Subcutaneous adipose tissue (tissue), 4 donors: ENCODE results near the gene AKR1C3. TPM values are rescaled to one million over a fixed set of nuclear protein-coding genes. Genes with fewer than 3 reads are reported as not detected.

Source experiments
- small RNA-seq: library from RNA; depleted of rRNA; stranded (forward); fragments of <200 nt; gene quantifications from one replicate; pipeline ENCODE3, GENCODE V24; 2016
- total RNA-seq, 4 donors: library from RNA; depleted of rRNA; stranded (reverse); fragments of >200 nt; gene quantifications; one replicate each; pipeline ENCODE4 v1.1.0, GENCODE V29; 2016
- TF ChIP-seq, protein P1 (sequence below): fragments of 450-650 bp; IDR thresholded peaks from one replicate; pipeline ENCODE4 v1.5.1; 2016; ENCODE audit warnings: low read depth, mild to moderate bottlenecking, control low read depth, antibody characterized with exemption, moderate library complexity

Gene AKR1C3
- total RNA-seq, 4 donors from 2014 or later: 124 to 226 (median 166) TPM

- TF ChIP-seq, protein P1, sequence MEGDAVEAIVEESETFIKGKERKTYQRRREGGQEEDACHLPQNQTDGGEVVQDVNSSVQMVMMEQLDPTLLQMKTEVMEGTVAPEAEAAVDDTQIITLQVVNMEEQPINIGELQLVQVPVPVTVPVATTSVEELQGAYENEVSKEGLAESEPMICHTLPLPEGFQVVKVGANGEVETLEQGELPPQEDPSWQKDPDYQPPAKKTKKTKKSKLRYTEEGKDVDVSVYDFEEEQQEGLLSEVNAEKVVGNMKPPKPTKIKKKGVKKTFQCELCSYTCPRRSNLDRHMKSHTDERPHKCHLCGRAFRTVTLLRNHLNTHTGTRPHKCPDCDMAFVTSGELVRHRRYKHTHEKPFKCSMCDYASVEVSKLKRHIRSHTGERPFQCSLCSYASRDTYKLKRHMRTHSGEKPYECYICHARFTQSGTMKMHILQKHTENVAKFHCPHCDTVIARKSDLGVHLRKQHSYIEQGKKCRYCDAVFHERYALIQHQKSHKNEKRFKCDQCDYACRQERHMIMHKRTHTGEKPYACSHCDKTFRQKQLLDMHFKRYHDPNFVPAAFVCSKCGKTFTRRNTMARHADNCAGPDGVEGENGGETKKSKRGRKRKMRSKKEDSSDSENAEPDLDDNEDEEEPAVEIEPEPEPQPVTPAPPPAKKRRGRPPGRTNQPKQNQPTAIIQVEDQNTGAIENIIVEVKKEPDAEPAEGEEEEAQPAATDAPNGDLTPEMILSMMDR: no peak
Measured at GRCh38 chr10:5143137-5143536, 48.9 kb downstream of the AKR1C3 start.

- TF ChIP-seq, protein P1: no peak
Measured at GRCh38 chr10:5146920-5147254, 52.7 kb downstream of the AKR1C3 start.

DNA sequence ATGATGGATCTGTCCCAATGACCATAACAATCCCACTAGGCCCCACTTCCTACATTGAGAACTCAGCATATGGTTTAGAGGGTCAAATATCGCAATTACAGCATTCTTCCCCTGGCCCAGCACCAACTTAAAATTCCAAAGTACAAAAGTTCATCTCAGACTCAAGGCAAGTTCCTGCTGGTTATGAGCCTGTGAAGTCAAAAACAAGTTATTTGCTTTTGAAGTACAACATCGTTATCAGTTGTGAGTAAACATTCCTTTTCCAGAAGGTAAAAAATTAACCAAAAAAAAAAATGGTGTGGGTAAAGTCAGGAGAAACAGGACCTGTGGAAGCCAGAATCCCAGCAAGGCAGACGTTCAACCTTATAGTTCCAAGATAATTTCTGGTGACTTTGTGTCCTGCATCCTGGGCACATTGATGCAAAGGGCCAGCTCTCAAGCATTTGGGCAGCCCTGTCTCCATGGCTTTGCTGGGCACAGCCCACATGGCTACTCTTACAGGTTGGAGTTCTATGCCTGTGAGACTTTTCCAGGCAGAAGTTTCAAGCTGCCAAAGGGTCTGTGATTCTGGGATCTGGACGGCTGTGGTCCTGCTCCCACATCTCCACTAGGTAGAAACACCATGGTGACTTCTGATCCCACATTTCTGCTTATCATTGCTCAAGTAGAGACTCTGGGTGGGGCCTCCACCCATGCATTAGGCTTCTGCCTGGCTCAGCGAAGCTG, 53.2 kb downstream of the AKR1C3 start:
- TF ChIP-seq, protein P1: no peak

- TF ChIP-seq, protein P1: no peak
Measured at GRCh38 chr10:5147981-5148677, 53.9 kb downstream of the AKR1C3 start.

GRCh38 chr10:5148678-5149032, 54.4 kb downstream of the AKR1C3 start:
- TF ChIP-seq, protein P1: no peak

GRCh38 chr10:5151076-5151475, 56.9 kb downstream of the AKR1C3 start:
- TF ChIP-seq, protein P1: no peak

DNA sequence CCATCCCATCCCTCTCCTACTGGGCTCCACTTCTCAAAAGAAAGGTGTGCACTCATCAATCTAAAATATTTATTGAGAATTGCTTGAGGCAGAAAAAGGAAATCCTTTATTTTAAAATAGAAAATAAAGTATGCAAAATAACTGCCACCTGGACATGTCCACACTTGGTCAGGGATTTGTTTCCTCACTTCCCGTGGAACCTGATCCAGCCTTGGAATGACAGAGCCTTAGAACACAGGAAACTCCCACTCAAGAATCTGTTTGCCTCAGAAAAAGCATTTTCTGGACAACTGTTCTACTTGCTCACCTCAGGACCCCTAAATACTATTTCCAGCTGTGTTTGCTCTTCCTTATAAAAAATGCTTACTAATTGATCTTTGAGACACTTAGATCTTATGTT, 61.7 kb downstream of the AKR1C3 start:
- TF ChIP-seq, protein P1: no peak

Small RNA genes lying within 50 kb of the gene (small RNA-seq; reads per million reads assigned to genes)
- not detected for gene RF00096

Other genes with a start within 250 kb of the AKR1C3 start
- gene AKR1C1, start 131.0 kb upstream of the AKR1C3 start, total RNA-seq: 100 to 1,000 TPM; 193 to 430 (median 270) TPM
- 100 to 1,000 TPM; 281 to 306 (median 295) TPM for gene AKR1C2, start 90.6 kb upstream of the AKR1C3 start, total RNA-seq
- gene AKR1C8, start 90.7 kb downstream of the AKR1C3 start, total RNA-seq: 1 to 10 TPM in 3 of 4 donors, not detected in 1; 1.5 to 3.6 (median 1.5) TPM
- gene AKR1C4, start 102.4 kb downstream of the AKR1C3 start, total RNA-seq: not detected